ENCODE measurements around the gene GPC3.

The GPC3 gene

GRCh38 chrX:133598601-133599335, 386.6 kb downstream of the GPC3 start:
- TF ChIP-seq CTCF (conservative IDR thresholded peaks at IDR 0.05; ENCODE audit: low read length) = no peak
- no peak overlapping the region for H3K4me3 ChIP-seq (ENCODE audit: low read length)
- no peak for DNase-seq (ENCODE audit: low read depth)

GRCh38 chrX:133594156-133594555, 391.2 kb downstream of the GPC3 start:
- TF ChIP-seq CTCF (conservative IDR thresholded peaks at IDR 0.05; ENCODE audit: low read length) = no peak
- no peak overlapping the region for H3K4me3 ChIP-seq (ENCODE audit: low read length)
- no peak for DNase-seq (ENCODE audit: low read depth)

- no peak for TF ChIP-seq CTCF (conservative IDR thresholded peaks at IDR 0.05; ENCODE audit: low read length)
- no peak overlapping the region for H3K4me3 ChIP-seq (ENCODE audit: low read length)
- no peak for DNase-seq (ENCODE audit: low read depth)
Measured at GRCh38 chrX:133593531-133593930, 391.9 kb downstream of the GPC3 start.

- no peak for TF ChIP-seq CTCF (conservative IDR thresholded peaks at IDR 0.05; ENCODE audit: low read length)
- H3K4me3 ChIP-seq (ENCODE audit: low read length) = no peak overlapping the region
- no peak for DNase-seq (ENCODE audit: low read depth)
Measured at GRCh38 chrX:133590703-133591505, 394.5 kb downstream of the GPC3 start.

- DNase-seq (ENCODE audit: low read depth) = no peak
- H3K4me3 ChIP-seq (ENCODE audit: low read length) = no peak overlapping the region
- no peak for TF ChIP-seq CTCF (conservative IDR thresholded peaks at IDR 0.05; ENCODE audit: low read length)
Measured at GRCh38 chrX:133588827-133589226, 396.6 kb downstream of the GPC3 start.

- H3K4me3 ChIP-seq (ENCODE audit: low read length) = no peak overlapping the region
- DNase-seq (ENCODE audit: low read depth) = no peak
- TF ChIP-seq CTCF (conservative IDR thresholded peaks at IDR 0.05; ENCODE audit: low read length) = no peak
Measured at GRCh38 chrX:133587818-133588217, 397.6 kb downstream of the GPC3 start.

- H3K4me3 ChIP-seq (ENCODE audit: low read length) = no peak overlapping the region
- no peak for DNase-seq (ENCODE audit: low read depth)
Measured at GRCh38 chrX:133587071-133587470, 398.3 kb downstream of the GPC3 start.

More at GRCh38 chrX:133587071-133587470, 398.3 kb downstream of the GPC3 start:
- TF ChIP-seq CTCF (conservative IDR thresholded peaks at IDR 0.05; ENCODE audit: low read length) = no peak
